Measurements from ENCODE around the gene IFIT5. TPM values are rescaled to one million over a fixed set of nuclear protein-coding genes. Genes with fewer than 3 reads are reported as not detected.

The IFIT5 gene
- polyA plus RNA-seq, 2 of the 4 experiments (the other 2 are of a cell fraction) = 7.8 to 11.5 TPM

GRCh38 chr10:89384474-89385340 is 29.7 kb upstream of the IFIT5 start:
- Histone ChIP-seq H3K4me2 (no peak overlapping the region), H3K4me3 (no peak overlapping the region), H3K9me3 (no peaks in the 10 kb centered on the region), H3K27ac (no peak overlapping the region), H3K4me1 (no peaks in the 10 kb centered on the region)
- 77% methylated on average over 4 of the region's 4 CpGs for WGBS (ENCODE audit: missing lambda C conversion rate)
- ChIA-PET CTCF (interaction anchor here (0.6 to 2.8 kb wide), 5 partner anchors 16 to 171 kb away, joined by 3 to 12 read pairs (median 3); no protein-coding TSS in a partner anchor), POLR2A (no interaction called here)
- FAIRE-seq = no peak
- TF ChIP-seq POLR2A (IDR thresholded peaks at IDR 0.05; ENCODE audit: low read length) (no peak), PHF8 (IDR thresholded peaks at IDR 0.05; ENCODE audit: borderline replicate concordance, low read depth) (no peak), E2F6 (IDR thresholded peaks at IDR 0.05; ENCODE audit: borderline replicate concordance, low read depth) (no peak), RNF2 (IDR thresholded peaks at IDR 0.05; ENCODE audit: borderline replicate concordance, low read depth) (no peak), REST (IDR thresholded peaks at IDR 0.05) (no peak), MYC (IDR thresholded peaks at IDR 0.05; ENCODE audit: borderline replicate concordance, low read length) (no peak), EHF (CRISPR knock-in tag; IDR thresholded peaks at IDR 0.05) (no peak), FOXS1 (CRISPR knock-in tag; IDR thresholded peaks at IDR 0.05) (no peak)
- DNase-seq (ENCODE audit: low read depth in 1 of 2, low spot score in 1 of 2) = no peak
- ATAC-seq = no peak

- Histone ChIP-seq H3K4me2 (no peak overlapping the region), H3K4me1 (peaks cover 13% of the 10 kb centered on the region), H3K4me3 (no peak overlapping the region), H3K27ac (no peak overlapping the region), H3K9me3 (no peaks in the 10 kb centered on the region)
- no peak for FAIRE-seq
- no peak for TF ChIP-seq ZFP36 (IDR thresholded peaks at IDR 0.05; ENCODE audit: borderline replicate concordance, partially characterized antibody)
- no peak for TF ChIP-seq JUN (IDR thresholded peaks at IDR 0.05)
- TF ChIP-seq PHF8 (IDR thresholded peaks at IDR 0.05; ENCODE audit: borderline replicate concordance, low read depth) = no peak
- no peak for TF ChIP-seq CHD4 (IDR thresholded peaks at IDR 0.05; ENCODE audit: borderline replicate concordance)
- no peak for TF ChIP-seq HOXB5 (CRISPR knock-in tag; IDR thresholded peaks at IDR 0.05)
- WGBS (ENCODE audit: missing lambda C conversion rate) = 54% methylated on average over 2 of the region's 2 CpGs
- no peak for ATAC-seq
- no peak for DNase-seq (ENCODE audit: low read depth in 1 of 2, low spot score in 1 of 2)
- POLR2A ChIA-PET = no interaction called here
- CTCF ChIA-PET = interaction anchor here (0.6 to 4.2 kb wide), 12 partner anchors 12 to 1626 kb away, joined by 3 to 26 read pairs (median 4); no protein-coding TSS in a partner anchor
Measured at GRCh38 chr10:89388806-89389205, 25.6 kb upstream of the IFIT5 start.

- H3K4me1 ChIP-seq = peaks cover 13% of the 10 kb centered on the region
- TF ChIP-seq CTCF (IDR thresholded peaks at IDR 0.05) (peak; percentile 73), RAD21 (conservative IDR thresholded peaks at IDR 0.05 in 1 of 2, IDR thresholded peaks at IDR 0.05 in 1 of 2) (peak; percentile 84 to 88), BHLHE40 (IDR thresholded peaks at IDR 0.05; ENCODE audit: low read depth, low read length) (no peak), CEBPB (IDR thresholded peaks at IDR 0.05) (no peak), SMC3 (IDR thresholded peaks at IDR 0.05) (peak; percentile 80)
- FAIRE-seq (no peak), DNase-seq (ENCODE audit: low read depth in 1 of 2, low spot score in 1 of 2) (peak in 1 of 2 experiments; percentile 57), ATAC-seq (peak; percentile 44 to 64; a peak in 3 of 6 replicates)
- H3K27ac ChIP-seq = no peak overlapping the region
- no peak overlapping the region for H3K4me3 ChIP-seq
- CTCF ChIA-PET = interaction anchor here (0.6 to 4.2 kb wide), 18 partner anchors 11 to 178 kb away, joined by 3 to 26 read pairs (median 4); partner anchors contain the start of genes IFIT1B and LIPA
- 27% methylated on average over 1 of the region's 1 CpG for WGBS (ENCODE audit: missing lambda C conversion rate)
- H3K9me3 ChIP-seq = no peaks in the 10 kb centered on the region
- POLR2A ChIA-PET = no interaction called here
- H3K4me2 ChIP-seq = no peak overlapping the region
Measured at GRCh38 chr10:89389254-89389653, 25.1 kb upstream of the IFIT5 start.

Measured in A549 (cell line).